ENCODE data around the gene GAS2L1. TPM values are rescaled to one million over a fixed set of nuclear protein-coding genes. Genes with fewer than 3 reads are reported as not detected.
A peak's percentile ranks its signal among the peaks of the same experiment; 100 is the strongest.

Gene GAS2L1
- total RNA-seq, 3 donors from 2014 or later: 12.2 to 19.3 (median 15.7) TPM

- no peak overlapping the region for H3K4me3 ChIP-seq
- peaks cover 0 to 2% of the 10 kb centered on the region in 2 donors for H3K27me3 ChIP-seq
- H3K27ac ChIP-seq: no peak overlapping the region
- peaks cover 0 to under 1% of the 10 kb centered on the region in 2 donors for H3K4me1 ChIP-seq
- DNase-seq (ENCODE audit: low spot score in 2 of 2): no peak
- intact Hi-C loops (cut with DNase I; ENCODE audit: low total_unique reads): no loop called here
- H3K9me3 ChIP-seq: no peaks in the 10 kb centered on the region
- no peaks in the 10 kb centered on the region for H3K36me3 ChIP-seq
- TF ChIP-seq POLR2AphosphoS5 (IDR thresholded peaks at IDR 0.05) (no peak), POLR2A (IDR thresholded peaks at IDR 0.05) (no peak)
- TF ChIP-seq, protein P1, sequence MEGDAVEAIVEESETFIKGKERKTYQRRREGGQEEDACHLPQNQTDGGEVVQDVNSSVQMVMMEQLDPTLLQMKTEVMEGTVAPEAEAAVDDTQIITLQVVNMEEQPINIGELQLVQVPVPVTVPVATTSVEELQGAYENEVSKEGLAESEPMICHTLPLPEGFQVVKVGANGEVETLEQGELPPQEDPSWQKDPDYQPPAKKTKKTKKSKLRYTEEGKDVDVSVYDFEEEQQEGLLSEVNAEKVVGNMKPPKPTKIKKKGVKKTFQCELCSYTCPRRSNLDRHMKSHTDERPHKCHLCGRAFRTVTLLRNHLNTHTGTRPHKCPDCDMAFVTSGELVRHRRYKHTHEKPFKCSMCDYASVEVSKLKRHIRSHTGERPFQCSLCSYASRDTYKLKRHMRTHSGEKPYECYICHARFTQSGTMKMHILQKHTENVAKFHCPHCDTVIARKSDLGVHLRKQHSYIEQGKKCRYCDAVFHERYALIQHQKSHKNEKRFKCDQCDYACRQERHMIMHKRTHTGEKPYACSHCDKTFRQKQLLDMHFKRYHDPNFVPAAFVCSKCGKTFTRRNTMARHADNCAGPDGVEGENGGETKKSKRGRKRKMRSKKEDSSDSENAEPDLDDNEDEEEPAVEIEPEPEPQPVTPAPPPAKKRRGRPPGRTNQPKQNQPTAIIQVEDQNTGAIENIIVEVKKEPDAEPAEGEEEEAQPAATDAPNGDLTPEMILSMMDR (IDR thresholded peaks at IDR 0.05): no peak
These were observed 14.1 kb downstream of the GAS2L1 start for GRCh38 chr22:29320546-29320945.

GRCh38 chr22:29323641-29324040, 17.2 kb downstream of the GAS2L1 start:
- Histone ChIP-seq H3K27ac (no peak overlapping the region), H3K27me3 (no peaks in the 10 kb centered on the region), H3K4me1 (no peaks in the 10 kb centered on the region), H3K36me3 (no peaks in the 10 kb centered on the region), H3K4me3 (no peak overlapping the region), H3K9me3 (no peaks in the 10 kb centered on the region)
- intact Hi-C loops (cut with DNase I; ENCODE audit: low total_unique reads): no loop called here
- no peak for DNase-seq (ENCODE audit: low spot score in 2 of 2)
- TF ChIP-seq, protein P1 (IDR thresholded peaks at IDR 0.05): no peak
- no peak for TF ChIP-seq POLR2AphosphoS5 (IDR thresholded peaks at IDR 0.05)

DNA sequence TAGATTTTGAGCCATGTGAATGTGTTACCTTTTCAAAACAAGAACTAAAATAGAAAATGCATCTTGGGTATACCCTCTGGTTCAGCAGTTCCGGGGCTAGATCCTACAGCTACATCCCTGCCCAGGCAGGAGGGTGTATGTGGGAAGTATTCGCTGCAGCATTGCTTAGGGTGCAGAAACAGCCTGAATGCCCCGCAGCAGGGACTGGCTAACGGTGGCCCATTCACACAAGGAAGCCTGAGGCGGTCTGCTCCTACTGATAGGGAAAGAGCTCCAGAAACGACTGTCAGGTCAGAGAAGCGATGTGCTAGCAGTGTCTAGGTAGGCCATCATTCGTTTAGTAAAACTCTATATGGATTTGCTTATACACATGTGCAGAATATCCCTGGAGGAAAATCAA, 18.9 kb downstream of the GAS2L1 start:
- Histone ChIP-seq H3K27me3 (no peaks in the 10 kb centered on the region), H3K9me3 (no peaks in the 10 kb centered on the region), H3K27ac (peak overlapping the region in 1 of 2 donors; percentile 7), H3K4me1 (peaks cover 0 to under 1% of the 10 kb centered on the region in 2 donors), H3K36me3 (no peaks in the 10 kb centered on the region), H3K4me3 (no peak overlapping the region)
- TF ChIP-seq POLR2A (IDR thresholded peaks at IDR 0.05): no peak
- intact Hi-C loops (cut with DNase I; ENCODE audit: low total_unique reads): no loop called here
- no peak for DNase-seq (ENCODE audit: low spot score in 2 of 2)

DNA sequence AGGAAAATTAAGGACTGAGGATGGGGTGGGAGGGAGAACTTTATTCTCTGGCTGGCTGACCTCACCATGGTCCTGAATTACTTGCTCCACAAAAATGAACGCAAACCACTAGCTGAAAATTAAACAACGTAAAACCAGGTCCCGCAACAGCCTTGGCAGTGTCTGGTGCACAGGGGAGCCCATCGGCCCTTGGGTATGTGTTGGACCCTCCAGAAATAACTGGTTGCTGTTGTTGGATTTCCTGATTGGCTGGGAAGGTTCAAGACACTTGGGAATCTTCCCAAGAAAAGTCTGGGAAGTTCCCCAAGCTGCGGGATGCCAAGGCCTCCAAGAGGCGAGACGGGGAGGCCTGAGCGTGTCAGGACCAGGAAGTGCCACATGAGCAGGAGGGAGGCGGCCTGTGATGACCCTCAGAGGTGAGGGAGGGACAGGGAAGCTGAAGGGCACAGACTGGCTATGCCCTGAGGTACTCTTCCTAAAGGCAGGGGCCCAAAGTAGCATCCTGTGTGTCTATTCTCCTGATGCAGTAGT, 19.4 kb downstream of the GAS2L1 start:
- TF ChIP-seq POLR2AphosphoS5 (IDR thresholded peaks at IDR 0.05) (no peak), POLR2A (IDR thresholded peaks at IDR 0.05) (no peak)
- TF ChIP-seq, protein P1 (IDR thresholded peaks at IDR 0.05): no peak
- Histone ChIP-seq H3K27ac (peak overlapping the region in 1 of 2 donors; percentile 7), H3K4me1 (peaks cover 0 to 6% of the 10 kb centered on the region in 2 donors), H3K4me3 (no peak overlapping the region), H3K9me3 (no peaks in the 10 kb centered on the region), H3K27me3 (no peaks in the 10 kb centered on the region), H3K36me3 (no peaks in the 10 kb centered on the region)
- DNase-seq (ENCODE audit: low spot score in 2 of 2): no peak
- intact Hi-C loops (cut with DNase I; ENCODE audit: low total_unique reads): no loop called here

- Histone ChIP-seq H3K27me3 (no peaks in the 10 kb centered on the region), H3K4me3 (no peak overlapping the region), H3K36me3 (no peaks in the 10 kb centered on the region), H3K9me3 (no peaks in the 10 kb centered on the region), H3K27ac (no peak overlapping the region), H3K4me1 (peaks cover 0 to 9% of the 10 kb centered on the region in 2 donors)
- TF ChIP-seq POLR2A (IDR thresholded peaks at IDR 0.05) (no peak), POLR2AphosphoS5 (IDR thresholded peaks at IDR 0.05) (no peak)
- TF ChIP-seq, protein P1 (IDR thresholded peaks at IDR 0.05): no peak
- no peak for DNase-seq (ENCODE audit: low spot score in 2 of 2)
- intact Hi-C loops (cut with DNase I; ENCODE audit: low total_unique reads): no loop called here
These were observed 20.0 kb downstream of the GAS2L1 start for GRCh38 chr22:29326481-29326880.
